Activated CD4-positive, alpha-beta memory T cell treated with anti-CD3 and anti-CD28 coated beads, Interleukin-2, amount 10 ng/mL, durations not matched to agents 7 days and 5 days (primary cell): ENCODE results near the gene DOCK3. TPM values are rescaled to one million over a fixed set of nuclear protein-coding genes. Genes with fewer than 3 reads are reported as not detected.
"Not testable (repeated sequence)": the region's sequence is repeated elsewhere in the genome, so short reads cannot be mapped to it uniquely, and the experiment has no call there.

ENCODE experiments used
- CTCF ChIA-PET: fragments of 350-600 bp; sonication (Branson Sonifier 250); formaldehyde crosslinking; loops from one replicate; lab custom pipeline; 2021; ENCODE audit warnings: antibody characterized with exemption, inconsistent platforms; lab: Charles Lee
- POLR2A ChIA-PET: fragments of 350-600 bp; sonication (Branson Sonifier 250); formaldehyde crosslinking; loops from one replicate; lab custom pipeline; 2021; ENCODE audit warnings: antibody characterized with exemption; lab: Charles Lee
- DNase-seq: peaks from one replicate; pipeline ENCODE4 v3.0.0-alpha.2; 2020
- H3K27ac Mint-ChIP-seq: one replicate; pipeline ENCODE4 v1.8.0; 2021; ENCODE audit warnings: mild to moderate bottlenecking, mixed read lengths
- H3K27me3 Mint-ChIP-seq: one replicate; pipeline ENCODE4 v1.8.0; 2021; ENCODE audit warnings: mixed read lengths
- H3K36me3 Mint-ChIP-seq: one replicate; pipeline ENCODE4 v1.8.0; 2021; ENCODE audit warnings: low read depth, mixed read lengths
- H3K4me1 Mint-ChIP-seq: one replicate; pipeline ENCODE4 v1.8.0; 2021; ENCODE audit warnings: mixed read lengths
- H3K4me3 Mint-ChIP-seq: one replicate; pipeline ENCODE4 v1.8.0; 2021; ENCODE audit warnings: mild to moderate bottlenecking, mixed read lengths
- H3K9me3 Mint-ChIP-seq: one replicate; pipeline ENCODE4 v1.8.0; 2021; ENCODE audit warnings: mixed read lengths
- total RNA-seq, 2 experiments: library from RNA; stranded (reverse); gene quantifications; one replicate each; pipeline ENCODE4 v1.2.3, GENCODE V29; 2021

DOCK3 gene
- total RNA-seq, 2 experiments from 2014 or later = 1.6 to 1.7 TPM

GRCh38 chr3:50950591-50950990, 275.9 kb downstream of the DOCK3 start:
- POLR2A ChIA-PET = no interaction called here
- H3K27ac Mint-ChIP-seq = peak overlapping the region; percentile 37
- CTCF ChIA-PET = interaction anchor here (0.8 to 1.4 kb wide), 2 partner anchors 8 to 21 kb away, joined by 3 to 5 read pairs; no protein-coding TSS in a partner anchor
- DNase-seq = no peak
- no peaks in the 10 kb centered on the region for H3K9me3 Mint-ChIP-seq
- H3K4me1 Mint-ChIP-seq = peaks cover 13% of the 10 kb centered on the region
- no peaks in the 10 kb centered on the region for H3K36me3 Mint-ChIP-seq
- H3K27me3 Mint-ChIP-seq = peaks cover 3% of the 10 kb centered on the region
- peak overlapping the region; percentile 68 for H3K4me3 Mint-ChIP-seq

- POLR2A ChIA-PET = no interaction called here
- Mint-ChIP-seq H3K27ac (no peak overlapping the region), H3K4me3 (no peak overlapping the region), H3K4me1 (peaks cover 13% of the 10 kb centered on the region), H3K36me3 (no peaks in the 10 kb centered on the region), H3K27me3 (peaks cover 9% of the 10 kb centered on the region), H3K9me3 (no peaks in the 10 kb centered on the region)
- CTCF ChIA-PET = interaction anchor here (0.5 kb wide), 1 partner anchor 610 kb away, joined by 4 read pairs; no protein-coding TSS in a partner anchor
- no peak for DNase-seq
Measured at GRCh38 chr3:50953825-50954414, 279.2 kb downstream of the DOCK3 start.

- POLR2A ChIA-PET = no interaction called here
Measured at GRCh38 chr3:50961386-50961785, 286.7 kb downstream of the DOCK3 start.

GRCh38 chr3:50971487-50971924, 296.8 kb downstream of the DOCK3 start:
- H3K27ac Mint-ChIP-seq = no peak overlapping the region
- no peak overlapping the region for H3K4me3 Mint-ChIP-seq
- H3K9me3 Mint-ChIP-seq = peaks cover 3% of the 10 kb centered on the region
- H3K36me3 Mint-ChIP-seq = no peaks in the 10 kb centered on the region
- no peaks in the 10 kb centered on the region for H3K27me3 Mint-ChIP-seq
- POLR2A ChIA-PET = interaction anchor here (0.7 to 1.3 kb wide), 2 partner anchors 53 to 402 kb away, joined by 3 to 6 read pairs; partner anchors contain the start of gene HEMK1
- DNase-seq = peak; percentile 67
- peaks cover 18% of the 10 kb centered on the region for H3K4me1 Mint-ChIP-seq
- CTCF ChIA-PET = interaction anchor here (0.7 to 1.6 kb wide), 23 partner anchors 8 to 418 kb away, joined by 3 to 15 read pairs (median 3); partner anchors contain the start of gene MANF

More at GRCh38 chr3:50961386-50961785, 286.7 kb downstream of the DOCK3 start:
- DNase-seq = no peak
- CTCF ChIA-PET = no interaction called here
- no peak overlapping the region for H3K27ac Mint-ChIP-seq
- H3K36me3 Mint-ChIP-seq = no peaks in the 10 kb centered on the region
- H3K9me3 Mint-ChIP-seq = no peaks in the 10 kb centered on the region
- H3K4me3 Mint-ChIP-seq = no peak overlapping the region
- H3K27me3 Mint-ChIP-seq = peaks cover 22% of the 10 kb centered on the region
- H3K4me1 Mint-ChIP-seq = no peaks in the 10 kb centered on the region

GRCh38 chr3:50972029-50972428, 297.3 kb downstream of the DOCK3 start:
- no peaks in the 10 kb centered on the region for H3K27me3 Mint-ChIP-seq
- CTCF ChIA-PET = interaction anchor here (0.7 to 1.6 kb wide), 23 partner anchors 8 to 417 kb away, joined by 3 to 15 read pairs (median 3); partner anchors contain the start of gene MANF
- no peak for DNase-seq

GRCh38 chr3:50978586-50978985, 303.9 kb downstream of the DOCK3 start:
- H3K9me3 Mint-ChIP-seq, H3K4me1 Mint-ChIP-seq, POLR2A ChIA-PET, H3K36me3 Mint-ChIP-seq, DNase-seq, H3K27ac Mint-ChIP-seq, H3K4me3 Mint-ChIP-seq, H3K27me3 Mint-ChIP-seq, CTCF ChIA-PET: not testable (repeated sequence)

More at GRCh38 chr3:50972029-50972428, 297.3 kb downstream of the DOCK3 start:
- H3K27ac Mint-ChIP-seq = no peak overlapping the region
- H3K9me3 Mint-ChIP-seq = peaks cover 3% of the 10 kb centered on the region
- no peaks in the 10 kb centered on the region for H3K36me3 Mint-ChIP-seq
- peaks cover 18% of the 10 kb centered on the region for H3K4me1 Mint-ChIP-seq
- no peak overlapping the region for H3K4me3 Mint-ChIP-seq
- POLR2A ChIA-PET = interaction anchor here (1.3 kb wide), 1 partner anchor 53 kb away, joined by 6 read pairs; no protein-coding TSS in a partner anchor

GRCh38 chr3:50978991-50979667, 304.4 kb downstream of the DOCK3 start:
- Mint-ChIP-seq H3K27me3 (peaks cover 2% of the 10 kb centered on the region), H3K36me3 (no peaks in the 10 kb centered on the region), H3K27ac (no peak overlapping the region), H3K4me3 (no peak overlapping the region), H3K9me3 (no peaks in the 10 kb centered on the region), H3K4me1 (no peaks in the 10 kb centered on the region)
- ChIA-PET CTCF (no interaction called here), POLR2A (no interaction called here)
- DNase-seq = no peak

- DNase-seq = no peak
- ChIA-PET POLR2A (no interaction called here), CTCF (interaction anchor here (0.8 to 1.8 kb wide), 2 partner anchors 11 to 216 kb away, joined by 3 to 5 read pairs; no protein-coding TSS in a partner anchor)
- Mint-ChIP-seq H3K9me3 (no peaks in the 10 kb centered on the region), H3K27me3 (peaks cover 2% of the 10 kb centered on the region), H3K4me1 (no peaks in the 10 kb centered on the region), H3K4me3 (no peak overlapping the region), H3K27ac (no peak overlapping the region), H3K36me3 (no peaks in the 10 kb centered on the region)
Measured at GRCh38 chr3:50982540-50983325, 308.0 kb downstream of the DOCK3 start.

GRCh38 chr3:50983887-50984286, 309.2 kb downstream of the DOCK3 start:
- no peak for DNase-seq
- Mint-ChIP-seq H3K36me3 (no peaks in the 10 kb centered on the region), H3K4me3 (no peak overlapping the region), H3K27me3 (peaks cover 2% of the 10 kb centered on the region), H3K4me1 (no peaks in the 10 kb centered on the region), H3K27ac (no peak overlapping the region), H3K9me3 (no peaks in the 10 kb centered on the region)
- ChIA-PET CTCF (interaction anchor here (0.8 to 1.8 kb wide), 2 partner anchors 12 to 215 kb away, joined by 3 to 5 read pairs; no protein-coding TSS in a partner anchor), POLR2A (no interaction called here)

- H3K9me3 Mint-ChIP-seq = peaks cover 3% of the 10 kb centered on the region
- POLR2A ChIA-PET = no interaction called here
- H3K4me3 Mint-ChIP-seq = no peak overlapping the region
- H3K27me3 Mint-ChIP-seq = peaks cover 2% of the 10 kb centered on the region
- CTCF ChIA-PET = no interaction called here
- DNase-seq = no peak
- no peaks in the 10 kb centered on the region for H3K4me1 Mint-ChIP-seq
- peaks cover 3% of the 10 kb centered on the region for H3K36me3 Mint-ChIP-seq
- no peak overlapping the region for H3K27ac Mint-ChIP-seq
Measured at GRCh38 chr3:50985893-50986292, 311.2 kb downstream of the DOCK3 start.

- Mint-ChIP-seq H3K4me1 (no peaks in the 10 kb centered on the region), H3K27ac (no peak overlapping the region), H3K36me3 (peaks cover 7% of the 10 kb centered on the region), H3K27me3 (no peaks in the 10 kb centered on the region), H3K4me3 (no peak overlapping the region), H3K9me3 (peaks cover 8% of the 10 kb centered on the region)
- ChIA-PET CTCF (no interaction called here), POLR2A (no interaction called here)
- no peak for DNase-seq
Measured at GRCh38 chr3:50986726-50987125, 312.0 kb downstream of the DOCK3 start.

GRCh38 chr3:50994537-50994936, 319.8 kb downstream of the DOCK3 start:
- no peak overlapping the region for H3K27ac Mint-ChIP-seq
- POLR2A ChIA-PET = no interaction called here
- no peaks in the 10 kb centered on the region for H3K4me1 Mint-ChIP-seq
- no peak for DNase-seq
- peaks cover 12% of the 10 kb centered on the region for H3K9me3 Mint-ChIP-seq
- peaks cover 7% of the 10 kb centered on the region for H3K36me3 Mint-ChIP-seq
- peaks cover 1% of the 10 kb centered on the region for H3K27me3 Mint-ChIP-seq
- CTCF ChIA-PET = no interaction called here
- no peak overlapping the region for H3K4me3 Mint-ChIP-seq
